ENCODE results near the gene EML5.

GRCh38 chr14:88733121-88733520 lies 59.6 kb downstream of the EML5 start:
- no peak for TF ChIP-seq SIN3A (IDR thresholded peaks at IDR 0.05; ENCODE audit: borderline replicate concordance, insufficient read depth, low read length)
- no peak for TF ChIP-seq FOXP2 (optimal IDR thresholded peaks at IDR 0.05; ENCODE audit: borderline replicate concordance, extremely low read depth, extremely low read length, insufficient read depth)
- TF ChIP-seq REST (IDR thresholded peaks at IDR 0.05; ENCODE audit: insufficient read depth in 1 of 2, low read depth in 2 of 2, low read length in 2 of 2), result no peak
